CD4-positive, alpha-beta T cell treated with Interleukin-6 for 4 hours (primary cell): ENCODE data around the gene SLC7A10.
A peak's percentile ranks its signal among the peaks of the same experiment; 100 is the strongest.
"Not testable (repeated sequence)": the region's sequence is repeated elsewhere in the genome, so short reads cannot be mapped to it uniquely, and the experiment has no call there.

ENCODE experiments used
- DNase-seq: peaks from one replicate; pipeline ENCODE4 v3.0.0-alpha.2; 2020; ENCODE audit warnings: mixed read lengths

Gene SLC7A10

GRCh38 chr19:33236696-33237390, 11.2 kb upstream of the SLC7A10 start:
- DNase-seq = no peak

- DNase-seq = no peak
Measured at GRCh38 chr19:33235996-33236350, 10.3 kb upstream of the SLC7A10 start.

- DNase-seq = peak; percentile 81
Measured at GRCh38 chr19:33235269-33235995, 9.8 kb upstream of the SLC7A10 start.

- DNase-seq = no peak
Measured at GRCh38 chr19:33234736-33235135, 9.1 kb upstream of the SLC7A10 start.

- no peak for DNase-seq
Measured at GRCh38 chr19:33234092-33234491, 8.4 kb upstream of the SLC7A10 start.

DNA sequence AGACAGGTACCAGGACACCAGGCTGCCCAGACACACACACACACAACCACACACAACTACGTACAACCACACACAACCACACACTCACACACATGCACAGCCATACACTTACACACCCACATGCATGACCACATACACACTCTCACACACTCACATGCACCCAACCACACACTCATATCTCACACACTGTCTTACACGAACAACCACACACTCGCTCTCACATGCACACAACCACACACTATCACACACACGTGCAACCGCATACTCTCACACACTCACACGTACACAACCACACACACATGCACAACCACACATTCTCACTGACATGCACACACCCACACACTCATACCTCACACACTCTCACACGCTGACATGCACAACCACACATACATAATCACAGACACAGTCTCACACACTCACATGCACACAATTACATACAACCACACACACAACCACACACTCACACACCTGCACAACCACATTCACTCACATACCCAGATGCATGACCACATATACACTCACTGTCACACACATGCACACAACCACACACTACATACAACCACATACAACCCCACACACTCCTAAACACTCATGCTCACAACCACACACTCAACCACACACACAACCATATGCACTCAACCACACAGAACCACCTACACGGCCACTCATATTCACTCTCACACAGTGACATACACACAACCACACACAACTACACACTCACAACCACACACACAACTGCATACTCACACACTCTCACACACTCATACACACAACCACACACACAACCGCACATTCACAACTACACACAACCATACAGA, 7.6 kb upstream of the SLC7A10 start:
- no peak for DNase-seq

- no peak for DNase-seq
Measured at GRCh38 chr19:33232656-33233055, 7.0 kb upstream of the SLC7A10 start.

- DNase-seq = no peak
Measured at GRCh38 chr19:33231511-33231910, 5.9 kb upstream of the SLC7A10 start.

GRCh38 chr19:33229962-33230361, 4.3 kb upstream of the SLC7A10 start:
- no peak for DNase-seq

GRCh38 chr19:33227870-33228599, 2.4 kb upstream of the SLC7A10 start:
- DNase-seq = no peak

DNA sequence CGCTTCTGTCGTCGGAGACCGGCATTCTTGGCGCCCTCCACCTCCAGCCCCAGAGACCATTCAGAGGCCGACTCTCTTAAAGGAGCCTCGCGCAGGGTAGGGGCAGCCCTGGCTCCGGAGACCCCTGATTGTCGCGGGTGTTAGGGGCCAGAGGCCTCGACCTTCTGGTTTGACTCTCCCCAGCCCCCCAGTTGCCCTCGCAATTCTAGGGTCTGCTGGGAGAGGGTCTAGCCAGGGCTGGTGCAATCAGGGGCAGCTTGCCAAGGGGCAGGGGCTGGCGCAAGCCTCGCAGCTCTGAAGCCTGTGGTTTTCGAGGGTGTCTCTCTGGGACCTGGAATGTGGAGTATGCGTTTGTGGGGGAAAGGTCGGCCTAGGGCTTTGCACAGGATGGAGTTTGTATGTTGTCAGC, 1.6 kb upstream of the SLC7A10 start:
- DNase-seq = no peak

DNA sequence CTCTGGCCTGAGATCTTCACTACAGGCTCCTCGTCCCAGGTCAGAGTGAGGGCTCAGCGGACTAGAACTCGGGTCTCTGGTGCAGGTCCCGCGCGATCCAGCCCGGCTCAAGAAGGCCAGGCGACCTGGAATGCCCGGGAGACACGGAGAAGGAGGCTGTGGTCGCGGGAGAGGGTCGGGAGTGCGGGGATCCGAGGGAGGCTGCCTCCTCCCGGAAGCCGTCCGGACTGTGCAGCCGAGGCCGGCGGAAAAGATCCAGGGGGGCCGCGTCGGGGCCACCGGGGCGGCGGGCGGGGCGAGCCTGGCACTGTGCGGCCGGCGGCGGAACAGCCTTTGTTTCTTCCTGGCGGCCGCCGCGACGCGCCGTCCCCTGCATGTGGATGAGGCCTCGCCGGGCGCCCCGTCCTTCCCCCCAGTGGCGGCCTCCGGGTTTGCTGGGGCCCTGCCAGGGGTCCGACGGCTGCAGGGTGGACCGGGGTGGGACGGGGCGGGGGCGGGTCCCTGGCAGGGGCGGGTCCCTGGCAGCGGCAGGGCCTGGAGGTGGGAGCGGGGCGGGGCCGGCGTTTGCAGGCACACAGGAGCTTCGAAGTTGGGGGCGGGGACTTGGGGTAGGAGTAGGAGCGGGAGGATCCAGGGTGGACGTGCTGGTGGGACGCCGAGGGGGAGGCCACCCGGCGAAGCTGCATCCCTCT, 1.0 kb upstream of the SLC7A10 start:
- DNase-seq = peak; percentile 26

GRCh38 chr19:33224694-33225457, 774 bp downstream of the SLC7A10 start:
- no peak for DNase-seq

- DNase-seq = not testable (repeated sequence)
Measured at GRCh38 chr19:33222255-33222654, 3.4 kb downstream of the SLC7A10 start.

DNA sequence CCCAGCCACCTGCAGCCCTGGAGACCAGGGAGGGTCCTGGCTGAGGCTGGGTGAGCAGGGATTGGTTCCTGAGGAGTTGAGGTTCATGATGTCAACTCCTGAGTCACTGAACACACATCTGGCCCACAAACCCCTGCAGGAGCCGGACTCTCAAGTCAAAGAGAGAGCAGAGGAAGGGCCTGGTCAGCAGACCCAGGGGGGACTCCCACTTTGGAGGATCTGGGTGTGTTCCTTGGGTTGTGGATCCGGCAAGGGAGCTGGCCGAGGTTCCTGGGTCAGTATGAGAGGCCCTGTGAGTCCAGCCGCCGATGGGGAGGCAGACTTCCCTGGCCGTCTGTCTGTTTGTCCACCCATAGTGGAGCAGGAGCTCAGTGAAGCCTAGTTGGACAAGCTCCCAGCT, 4.0 kb downstream of the SLC7A10 start:
- DNase-seq = no peak

- no peak for DNase-seq
Measured at GRCh38 chr19:33220735-33221134, 4.9 kb downstream of the SLC7A10 start.

GRCh38 chr19:33220115-33220514, 5.5 kb downstream of the SLC7A10 start:
- DNase-seq = no peak

DNA sequence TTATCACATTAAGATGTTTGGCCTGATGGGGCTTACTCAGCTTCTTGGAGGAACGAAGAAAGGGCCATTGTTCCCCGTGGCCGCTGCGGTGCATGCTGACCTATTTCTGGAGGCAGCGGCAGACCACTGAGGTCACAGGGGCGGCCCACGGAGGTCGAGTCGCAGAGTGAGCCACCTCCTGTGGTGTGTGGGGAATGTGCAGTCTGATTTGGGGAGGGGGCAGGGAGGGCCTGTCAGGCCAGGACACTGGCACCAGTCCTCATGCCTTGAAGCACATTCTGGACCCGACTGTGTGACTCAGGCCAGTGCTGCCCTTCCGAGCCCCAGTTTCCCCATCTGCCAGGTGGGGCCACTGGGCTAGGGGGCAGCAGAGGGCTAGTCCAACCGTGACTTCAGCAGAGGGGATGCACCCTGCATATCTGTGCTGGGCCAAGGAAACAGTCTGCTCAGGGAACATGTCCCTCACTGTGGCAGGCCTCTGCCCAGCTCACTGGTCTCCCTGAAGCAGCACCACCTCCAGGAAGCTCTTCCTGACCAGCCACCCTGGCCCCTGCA, 6.3 kb downstream of the SLC7A10 start:
- DNase-seq = no peak

GRCh38 chr19:33217881-33218280, 7.8 kb downstream of the SLC7A10 start:
- DNase-seq = no peak

DNA sequence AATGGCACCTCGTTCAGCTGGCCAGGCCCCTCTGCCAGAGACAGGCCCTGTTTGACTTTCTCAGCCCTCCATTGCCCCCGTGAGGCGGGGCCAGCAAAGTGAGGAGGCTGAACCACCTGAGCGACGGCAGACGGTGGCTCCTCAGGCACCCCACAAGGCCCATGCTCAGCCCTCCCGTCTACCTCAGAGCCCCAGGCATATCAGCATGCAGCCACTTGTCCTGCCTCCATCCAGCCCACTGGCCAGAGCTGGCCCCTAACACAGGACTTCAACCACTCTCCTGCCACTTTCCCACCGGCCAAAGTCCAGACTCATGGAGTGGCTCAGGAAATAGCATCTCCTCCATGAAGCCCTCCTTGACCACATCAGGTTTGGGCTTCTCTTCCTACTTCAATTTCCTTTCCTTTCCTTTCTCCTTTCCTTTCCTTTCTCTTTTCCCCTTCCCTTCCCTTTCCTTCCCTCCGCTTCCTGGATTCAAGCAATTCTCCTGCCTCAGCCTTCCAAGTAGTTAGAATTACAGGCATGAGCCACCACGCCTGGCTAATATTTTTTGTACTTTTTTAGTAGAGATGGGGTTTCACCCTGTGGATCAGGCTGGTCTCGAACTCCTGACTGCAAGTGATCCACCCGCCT, 9.3 kb downstream of the SLC7A10 start:
- DNase-seq = no peak
